ENCODE results near the gene VTCN1.
A peak's percentile ranks its signal among the peaks of the same experiment; 100 is the strongest.
"Not testable (repeated sequence)": the region's sequence is repeated elsewhere in the genome, so short reads cannot be mapped to it uniquely, and the experiment has no call there.

Gene VTCN1

GRCh38 chr1:117121589-117122329 is 89.0 kb downstream of the VTCN1 start, which contains the start of gene TRIM45:
Gene TRIM45 (minus strand): TSS chr1:117121749. CDS start chr1:117121201, 548 bp downstream.
- DNase-seq (ENCODE audit: extremely low spot score) = peak; percentile 92
- ChIA-PET CTCF (interaction anchor here (0.6 to 4.1 kb wide), 15 partner anchors 8 to 633 kb away, joined by 3 to 19 read pairs (median 3); no protein-coding TSS in a partner anchor), POLR2A (no interaction called here)
- TF ChIP-seq CTCF (IDR thresholded peaks at IDR 0.05; ENCODE audit: control extremely low read depth, extremely low read depth, low read depth, missing control alignments) = peak; percentile 58

GRCh38 chr1:117120774-117121588 is 89.7 kb downstream of the VTCN1 start:
- POLR2A ChIA-PET = no interaction called here
- no peak for DNase-seq (ENCODE audit: extremely low spot score)

GRCh38 chr1:117119144-117119543 is 91.6 kb downstream of the VTCN1 start:
- POLR2A ChIA-PET = not testable (repeated sequence)
- CTCF ChIA-PET = interaction anchor here (0.9 to 4.1 kb wide), 5 partner anchors 8 to 52 kb away, joined by 3 to 18 read pairs (median 9); no protein-coding TSS in a partner anchor

More at GRCh38 chr1:117120774-117121588, 89.7 kb downstream of the VTCN1 start:
- TF ChIP-seq CTCF (IDR thresholded peaks at IDR 0.05; ENCODE audit: control extremely low read depth, extremely low read depth, low read depth, missing control alignments) = no peak
- CTCF ChIA-PET = interaction anchor here (0.6 to 4.1 kb wide), 7 partner anchors 8 to 57 kb away, joined by 3 to 18 read pairs (median 4); no protein-coding TSS in a partner anchor

GRCh38 chr1:117118137-117118536 is 92.6 kb downstream of the VTCN1 start:
- ChIA-PET POLR2A (interaction anchor here (0.6 kb wide), 1 partner anchor 35 kb away, joined by 8 read pairs; no protein-coding TSS in a partner anchor), CTCF (interaction anchor here (3.4 to 4.1 kb wide), 2 partner anchors 11 to 24 kb away, joined by 16 to 18 read pairs; no protein-coding TSS in a partner anchor)
- no peak for TF ChIP-seq CTCF (IDR thresholded peaks at IDR 0.05; ENCODE audit: control extremely low read depth, extremely low read depth, low read depth, missing control alignments)
- no peak for DNase-seq (ENCODE audit: extremely low spot score)

More at GRCh38 chr1:117119144-117119543, 91.6 kb downstream of the VTCN1 start:
- DNase-seq (ENCODE audit: extremely low spot score) = not testable (repeated sequence)

GRCh38 chr1:117117697-117118096 is 93.0 kb downstream of the VTCN1 start:
- DNase-seq (ENCODE audit: extremely low spot score) = no peak
- POLR2A ChIA-PET = interaction anchor here (0.6 kb wide), 1 partner anchor 35 kb away, joined by 8 read pairs; no protein-coding TSS in a partner anchor
- TF ChIP-seq CTCF (IDR thresholded peaks at IDR 0.05; ENCODE audit: control extremely low read depth, extremely low read depth, low read depth, missing control alignments) = no peak
- CTCF ChIA-PET = interaction anchor here (4.1 kb wide), 1 partner anchor 24 kb away, joined by 16 read pairs; no protein-coding TSS in a partner anchor

- TF ChIP-seq CTCF (IDR thresholded peaks at IDR 0.05; ENCODE audit: control extremely low read depth, extremely low read depth, low read depth, missing control alignments) = no peak
- no peak for DNase-seq (ENCODE audit: extremely low spot score)
- ChIA-PET POLR2A (no interaction called here), CTCF (interaction anchor here (0.9 to 2.5 kb wide), 2 partner anchors 12 to 49 kb away, joined by 3 to 13 read pairs; no protein-coding TSS in a partner anchor)
These were observed 94.0 kb downstream of the VTCN1 start for GRCh38 chr1:117116784-117117130.
